Tibial artery (tissue), 4 donors: ENCODE measurements around the gene USP24.

Source experiments
- DNase-seq, 2 donors: peaks; one replicate each; pipeline ENCODE4 v3.0.0-alpha.2; 2019
- H3K27ac ChIP-seq, 2 donors: fragments of 200-600 bp; sonication (generic) in 1 of 2; 1 replicate in 1 of 2; 2 replicates in 1 of 2; pipeline ENCODE4 v1.5.1; 2018 to 2019; ENCODE audit warnings: mild to moderate bottlenecking in 1 of 2
- H3K27me3 ChIP-seq, 2 donors: fragments of 200-600 bp; sonication (generic) in 1 of 2; one replicate each; pipeline versions ENCODE4 v1.5.1 to v1.6.0; 2016 to 2019
- H3K36me3 ChIP-seq, 3 donors: fragments of 200-600 bp; sonication (generic) in 2 of 3; one replicate each; pipeline ENCODE4 v1.5.1; 2016 to 2019; ENCODE audit warnings: mild to moderate bottlenecking in 2 of 3
- H3K4me1 ChIP-seq, 4 donors: fragments of 200-600 bp; sonication (generic) in 2 of 4; 1 replicate in 3 of 4; 2 replicates in 1 of 4; pipeline ENCODE4 v1.5.1; 2016 to 2019
- H3K4me3 ChIP-seq, 2 donors: fragments of 200-600 bp; sonication (generic) in 1 of 2; 1 replicate in 1 of 2; 2 replicates in 1 of 2; pipeline ENCODE4 v1.5.1; 2018 to 2019; ENCODE audit warnings: mild to moderate bottlenecking in 2 of 2
- H3K9me3 ChIP-seq, 3 donors: fragments of 200-600 bp; sonication (generic) in 1 of 3; one replicate each; pipeline ENCODE4 v1.5.1; 2016 to 2019
- CTCF ChIP-seq, 2 experiments: fragments of 200-600 bp in 1 of 2; fragments of 450-650 bp in 1 of 2; IDR thresholded peaks; one replicate each; pipeline ENCODE4 v1.5.1; 2017 to 2019; ENCODE audit warnings: antibody characterized with exemption in 2 of 2, mild to moderate bottlenecking in 1 of 2, moderate library complexity in 1 of 2
- intact Hi-C: fragments of 100-400 bp; cut with DNase I; formaldehyde crosslinking; loops from one replicate; pipeline ENCODE4 v1.15.0; 2023; ENCODE audit warnings: low total_unique reads

The USP24 gene

GRCh38 chr1:55140546-55140983, 74.6 kb downstream of the USP24 start:
- Histone ChIP-seq H3K9me3 (no peaks in the 10 kb centered on the region), H3K36me3 (peaks cover 66 to 80% (median 79%) of the 10 kb centered on the region in 3 donors), H3K27me3 (no peaks in the 10 kb centered on the region), H3K4me3 (no peak overlapping the region), H3K27ac (peak overlapping the region; percentile 13 to 23), H3K4me1 (peaks cover 0 to 5% (median 2%) of the 10 kb centered on the region in 4 donors)
- peak; percentile 64 to 76 for DNase-seq
- intact Hi-C loops, result loop anchor here (2.0 kb wide), 1 partner anchor 136 kb away; no protein-coding TSS in a partner anchor
- peak; percentile 79 to 81 for TF ChIP-seq CTCF (IDR thresholded peaks at IDR 0.05)

- intact Hi-C loops, result loop anchor here (2.0 kb wide), 1 partner anchor 137 kb away; no protein-coding TSS in a partner anchor
- peaks cover 62 to 80% (median 78%) of the 10 kb centered on the region in 3 donors for H3K36me3 ChIP-seq
- no peak for DNase-seq
These were observed 75.0 kb downstream of the USP24 start for GRCh38 chr1:55140137-55140536.

GRCh38 chr1:55138823-55139222, 76.3 kb downstream of the USP24 start:
- Histone ChIP-seq H3K36me3 (peaks cover 56 to 78% (median 77%) of the 10 kb centered on the region in 3 donors), H3K27ac (no peak overlapping the region), H3K4me1 (peaks cover 0 to 5% (median 2%) of the 10 kb centered on the region in 4 donors), H3K4me3 (no peak overlapping the region), H3K27me3 (no peaks in the 10 kb centered on the region), H3K9me3 (no peaks in the 10 kb centered on the region)
- intact Hi-C loops, result no loop called here
- DNase-seq, result no peak
- TF ChIP-seq CTCF (IDR thresholded peaks at IDR 0.05), result no peak

More at GRCh38 chr1:55140137-55140536, 75.0 kb downstream of the USP24 start:
- Histone ChIP-seq H3K4me3 (no peak overlapping the region), H3K9me3 (no peaks in the 10 kb centered on the region), H3K4me1 (peaks cover 0 to 5% (median 2%) of the 10 kb centered on the region in 4 donors), H3K27ac (peak overlapping the region in 1 of 2 donors; percentile 13), H3K27me3 (no peaks in the 10 kb centered on the region)
- no peak for TF ChIP-seq CTCF (IDR thresholded peaks at IDR 0.05)

GRCh38 chr1:55134152-55134808, 80.9 kb downstream of the USP24 start:
- Histone ChIP-seq H3K9me3 (no peaks in the 10 kb centered on the region), H3K4me1 (peaks cover 0 to 4% (median 0%) of the 10 kb centered on the region in 4 donors), H3K27me3 (no peaks in the 10 kb centered on the region), H3K27ac (no peak overlapping the region), H3K36me3 (peaks cover 69 to 94% (median 90%) of the 10 kb centered on the region in 3 donors), H3K4me3 (no peak overlapping the region)
- DNase-seq, result no peak
- intact Hi-C loops, result no loop called here
- no peak for TF ChIP-seq CTCF (IDR thresholded peaks at IDR 0.05)

GRCh38 chr1:55131801-55132200, 83.4 kb downstream of the USP24 start:
- H3K4me3 ChIP-seq, result no peak overlapping the region
- H3K36me3 ChIP-seq, result peaks cover 60 to 88% (median 88%) of the 10 kb centered on the region in 3 donors
- no peaks in the 10 kb centered on the region for H3K27me3 ChIP-seq
- H3K4me1 ChIP-seq, result peaks cover 0 to 4% (median 2%) of the 10 kb centered on the region in 4 donors
- H3K27ac ChIP-seq, result no peak overlapping the region
- DNase-seq, result no peak
- no peak for TF ChIP-seq CTCF (IDR thresholded peaks at IDR 0.05)
- intact Hi-C loops, result no loop called here
- no peaks in the 10 kb centered on the region for H3K9me3 ChIP-seq
